Natural killer cell (primary cell): Measurements from ENCODE around the gene IFNA5. TPM values are rescaled to one million over a fixed set of nuclear protein-coding genes. Genes with fewer than 3 reads are reported as not detected.

Source experiments
- ATAC-seq, 3 donors: fragments of 150-1000 bp in 2 of 3; fragments of 200-7000 bp in 1 of 3; cut with Tn5 transposase; 1 replicate in 1 of 3; 2 replicates in 2 of 3; pipeline ENCODE4 v1.10.0; 2021; ENCODE audit warnings: mild to moderate bottlenecking in 2 of 3, moderate library complexity in 2 of 3
- DNase-seq, 2 donors: peaks; one replicate each; pipeline versions ENCODE4 v3.0.0 to v3.0.0-alpha.2; 2013 to 2021; ENCODE audit warnings: mixed read lengths in 1 of 2
- H3K27ac ChIP-seq: one replicate; pipeline ENCODE4 v1.5.1; 2013; ENCODE audit warnings: mild to moderate bottlenecking, low read length
- H3K27me3 ChIP-seq: one replicate; pipeline ENCODE4 v1.6.1; 2013; ENCODE audit warnings: low read length; ENCODE audit not compliant: control insufficient read depth, insufficient read depth
- H3K36me3 ChIP-seq: one replicate; pipeline ENCODE4 v1.6.1; 2013; ENCODE audit warnings: low read length; ENCODE audit not compliant: control insufficient read depth, insufficient read depth
- H3K4me1 ChIP-seq: one replicate; pipeline ENCODE4 v1.6.1; 2013; ENCODE audit warnings: low read length; ENCODE audit not compliant: control insufficient read depth, insufficient read depth
- H3K4me3 ChIP-seq: one replicate; pipeline ENCODE4 v1.5.1; 2013; ENCODE audit warnings: low read length
- H3K9me3 ChIP-seq: one replicate; pipeline ENCODE4 v1.6.1; 2013; ENCODE audit warnings: low read length; ENCODE audit not compliant: control insufficient read depth, insufficient read depth
- H3K27ac Mint-ChIP-seq, 2 donors: one replicate each; pipeline ENCODE4 v1.8.0; 2022; ENCODE audit warnings: mild to moderate bottlenecking in 2 of 2, mixed read lengths in 2 of 2, moderate library complexity in 1 of 2
- H3K27me3 Mint-ChIP-seq, 2 donors: one replicate each; pipeline ENCODE4 v1.8.0; 2022; ENCODE audit warnings: low read depth in 2 of 2, mixed read lengths in 2 of 2
- H3K36me3 Mint-ChIP-seq: one replicate; pipeline ENCODE4 v1.8.0; 2022; ENCODE audit warnings: mixed read lengths
- H3K4me1 Mint-ChIP-seq, 2 donors: one replicate each; pipeline ENCODE4 v1.8.0; 2022; ENCODE audit warnings: mixed read lengths in 2 of 2
- H3K4me3 Mint-ChIP-seq: one replicate; pipeline ENCODE4 v1.8.0; 2022; ENCODE audit warnings: mild to moderate bottlenecking, moderate library complexity, mixed read lengths
- H3K9me3 Mint-ChIP-seq, 2 donors: one replicate each; pipeline ENCODE4 v1.8.0; 2022; ENCODE audit warnings: mixed read lengths in 2 of 2
- CTCF ChIP-seq: fragments of 200-600 bp; IDR thresholded peaks from one replicate; pipeline ENCODE4 v1.8.0; 2022; ENCODE audit warnings: antibody characterized with exemption
- WGBS: methylation state at CpG from one replicate; pipeline ENCODE4 v1.1.7; 2013; ENCODE audit warnings: missing lambda C conversion rate; ENCODE audit not compliant: insufficient coverage; 5-methylcytosine and 5-hydroxymethylcytosine counted together
- intact Hi-C: fragments of 100-400 bp; cut with micrococcal nuclease; formaldehyde crosslinking; loops from one replicate; pipeline ENCODE4 v1.14.2; 2022
- total RNA-seq, 4 donors: library from RNA; stranded (reverse); fragments of 120-200 nt in 1 of 4; gene quantifications; one replicate each; pipeline versions ENCODE4 v1.2.3 to v1.2.4, GENCODE V29; 2013 to 2022

The IFNA5 gene
- total RNA-seq, 3 donors from 2014 or later (not counting 1 experiment from before 2014, with no cell fraction given): not detected

GRCh38 chr9:21311889-21312288, 6.8 kb upstream of the IFNA5 start:
- peaks cover 5% of the 10 kb centered on the region for H3K36me3 Mint-ChIP-seq

GRCh38 chr9:21295992-21296391, 9.1 kb downstream of the IFNA5 start:
- H3K27ac ChIP-seq: no peak overlapping the region
- no peak overlapping the region for H3K27ac Mint-ChIP-seq
- WGBS: 81% methylated on average over 1 of the region's 1 CpG
- no peaks in the 10 kb centered on the region for H3K36me3 Mint-ChIP-seq
- peaks cover 5 to 7% of the 10 kb centered on the region in 2 donors for H3K4me1 Mint-ChIP-seq
- H3K27me3 Mint-ChIP-seq: peaks cover 19 to 37% of the 10 kb centered on the region in 2 donors
- H3K27me3 ChIP-seq: no peaks in the 10 kb centered on the region
- ATAC-seq (no peak), DNase-seq (no peak)
- no peak overlapping the region for H3K4me3 Mint-ChIP-seq
- no peak for TF ChIP-seq CTCF
- no peaks in the 10 kb centered on the region for H3K9me3 ChIP-seq
- H3K4me1 ChIP-seq: no peaks in the 10 kb centered on the region
- intact Hi-C loops: no loop called here
- no peaks in the 10 kb centered on the region for H3K9me3 Mint-ChIP-seq
- no peak overlapping the region for H3K4me3 ChIP-seq
- no peaks in the 10 kb centered on the region for H3K36me3 ChIP-seq

More at GRCh38 chr9:21311889-21312288, 6.8 kb upstream of the IFNA5 start:
- H3K27me3 Mint-ChIP-seq: peaks cover 18 to 23% of the 10 kb centered on the region in 2 donors
- ATAC-seq (no peak), DNase-seq (no peak)
- no peaks in the 10 kb centered on the region for H3K27me3 ChIP-seq
- H3K4me3 ChIP-seq: no peak overlapping the region
- H3K36me3 ChIP-seq: no peaks in the 10 kb centered on the region
- no peak overlapping the region for H3K4me3 Mint-ChIP-seq
- no peaks in the 10 kb centered on the region for H3K9me3 Mint-ChIP-seq
- no peaks in the 10 kb centered on the region for H3K9me3 ChIP-seq
- intact Hi-C loops: no loop called here
- no CpG with 5 or more reads among the region's 1 CpG for whole genome bisulfite sequencing
- H3K27ac Mint-ChIP-seq: no peak overlapping the region
- no peak for TF ChIP-seq CTCF
- H3K4me1 ChIP-seq: no peaks in the 10 kb centered on the region
- H3K4me1 Mint-ChIP-seq: peaks cover 5 to 6% of the 10 kb centered on the region in 2 donors
- no peak overlapping the region for H3K27ac ChIP-seq

DNA sequence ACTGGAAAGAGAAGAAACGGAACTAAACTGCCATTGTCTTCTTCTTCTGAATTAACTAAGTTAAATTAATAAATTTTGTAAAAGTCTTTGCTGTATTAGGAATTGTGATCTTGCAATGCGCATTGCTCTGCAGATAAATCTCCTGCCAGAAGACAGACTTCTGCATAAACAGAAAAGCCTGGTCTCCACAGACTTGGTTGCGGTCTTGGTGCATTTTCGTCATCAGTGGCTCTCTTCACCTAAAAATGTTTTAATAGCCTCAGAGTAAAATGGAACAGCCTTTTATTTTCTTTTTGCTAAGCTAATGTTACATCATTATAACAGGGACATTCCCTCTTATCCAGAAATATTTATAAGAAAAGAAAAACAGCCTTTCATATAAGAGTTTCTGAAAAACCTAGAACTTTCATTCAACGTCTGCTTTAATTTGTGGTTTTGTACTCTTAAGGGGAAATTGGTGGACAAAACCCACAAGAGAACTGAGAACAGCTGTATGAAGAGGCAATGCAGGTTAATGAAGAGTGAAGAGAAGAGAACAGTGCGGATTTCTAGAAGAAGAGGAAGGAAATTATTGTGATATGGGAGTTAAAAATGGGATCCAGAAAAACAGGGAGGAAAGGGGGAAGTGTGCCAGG, 10.1 kb downstream of the IFNA5 start:
- intact Hi-C loops: no loop called here
- Mint-ChIP-seq H3K27ac (no peak overlapping the region), H3K36me3 (no peaks in the 10 kb centered on the region), H3K27me3 (peaks cover 10 to 32% of the 10 kb centered on the region in 2 donors), H3K9me3 (no peaks in the 10 kb centered on the region), H3K4me1 (peaks cover 5 to 7% of the 10 kb centered on the region in 2 donors), H3K4me3 (peak overlapping the region; percentile 10)
- no peaks in the 10 kb centered on the region for H3K36me3 ChIP-seq
- 44% methylated on average over 6 of the region's 6 CpGs for WGBS
- TF ChIP-seq CTCF: no peak
- DNase-seq (peak in 1 of 2 donors; percentile 7), ATAC-seq (peak in 2 of 3 donors; percentile 31 to 68)
- H3K4me3 ChIP-seq: no peak overlapping the region
- no peak overlapping the region for H3K27ac ChIP-seq
- no peaks in the 10 kb centered on the region for H3K27me3 ChIP-seq
- no peaks in the 10 kb centered on the region for H3K4me1 ChIP-seq
- H3K9me3 ChIP-seq: no peaks in the 10 kb centered on the region

GRCh38 chr9:21294364-21294774, 10.7 kb downstream of the IFNA5 start:
- intact Hi-C loops: no loop called here
- DNase-seq: no peak
- Histone ChIP-seq H3K27me3 (no peaks in the 10 kb centered on the region), H3K27ac (no peak overlapping the region), H3K4me1 (no peaks in the 10 kb centered on the region), H3K4me3 (no peak overlapping the region), H3K36me3 (no peaks in the 10 kb centered on the region), H3K9me3 (no peaks in the 10 kb centered on the region)
- H3K4me3 Mint-ChIP-seq: no peak overlapping the region
- 78% methylated on average over 1 of the region's 1 CpG for WGBS
- no peak overlapping the region for H3K27ac Mint-ChIP-seq
- peaks cover 5 to 7% of the 10 kb centered on the region in 2 donors for H3K4me1 Mint-ChIP-seq
- H3K27me3 Mint-ChIP-seq: peaks cover 8 to 32% of the 10 kb centered on the region in 2 donors
- H3K9me3 Mint-ChIP-seq: no peaks in the 10 kb centered on the region
- ATAC-seq: peak in 1 of 3 donors; percentile 36
- H3K36me3 Mint-ChIP-seq: no peaks in the 10 kb centered on the region
- TF ChIP-seq CTCF: no peak
